ENCODE data around the gene HOTAIR. TPM values are rescaled to one million over a fixed set of nuclear protein-coding genes. Genes with fewer than 3 reads are reported as not detected.
A peak's percentile ranks its signal among the peaks of the same experiment; 100 is the strongest.

Gene HOTAIR
- total RNA-seq, 1 experiment from 2014 or later, result 5.5 TPM

DNA sequence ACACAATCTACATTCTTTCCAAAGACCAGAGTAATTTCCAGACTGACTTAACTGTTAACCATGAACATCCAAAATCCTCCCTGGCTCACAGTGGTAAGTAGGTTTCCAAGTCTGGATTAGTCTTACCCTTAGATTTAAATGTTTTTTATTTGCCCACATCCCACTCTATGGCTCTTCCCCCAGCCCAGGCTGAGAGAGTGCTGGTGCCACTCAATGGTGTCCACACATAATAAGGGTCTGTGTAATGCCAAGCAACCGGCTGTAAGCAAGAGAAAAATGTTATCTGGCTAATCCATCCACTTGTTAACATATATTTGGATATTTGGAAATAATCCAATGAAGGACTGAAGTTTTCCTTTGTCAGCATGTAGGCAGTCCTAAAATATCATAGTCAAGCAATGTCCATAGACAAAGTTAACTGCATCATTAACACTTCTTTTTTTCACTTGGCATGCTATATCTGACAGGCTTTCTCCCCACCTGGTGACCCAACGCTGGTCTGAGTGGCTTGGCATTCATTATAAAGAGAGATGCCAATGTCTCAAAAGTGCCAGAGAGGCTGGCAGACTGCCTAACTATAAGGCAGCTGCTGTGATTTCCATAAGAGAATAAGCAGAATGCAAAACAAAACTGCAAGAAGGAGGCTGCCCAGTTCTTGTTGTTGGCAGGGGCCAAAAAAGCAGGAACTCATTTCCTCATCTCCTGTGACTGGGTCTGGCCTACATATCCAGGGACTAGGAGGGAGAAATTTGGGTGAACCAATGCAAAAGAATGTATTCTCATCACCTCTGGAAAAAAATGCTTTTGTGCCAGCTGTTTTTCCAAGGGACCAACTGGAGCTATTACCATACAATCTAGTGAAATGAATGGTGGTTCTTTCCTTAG, 50.0 kb downstream of the HOTAIR start:
- peaks cover 34% of the 10 kb centered on the region for H3K27me3 ChIP-seq (replicated peaks; ENCODE audit: insufficient read depth, low read depth, low read length, poor library complexity)
- CTCF ChIA-PET, result no interaction called here

DNA sequence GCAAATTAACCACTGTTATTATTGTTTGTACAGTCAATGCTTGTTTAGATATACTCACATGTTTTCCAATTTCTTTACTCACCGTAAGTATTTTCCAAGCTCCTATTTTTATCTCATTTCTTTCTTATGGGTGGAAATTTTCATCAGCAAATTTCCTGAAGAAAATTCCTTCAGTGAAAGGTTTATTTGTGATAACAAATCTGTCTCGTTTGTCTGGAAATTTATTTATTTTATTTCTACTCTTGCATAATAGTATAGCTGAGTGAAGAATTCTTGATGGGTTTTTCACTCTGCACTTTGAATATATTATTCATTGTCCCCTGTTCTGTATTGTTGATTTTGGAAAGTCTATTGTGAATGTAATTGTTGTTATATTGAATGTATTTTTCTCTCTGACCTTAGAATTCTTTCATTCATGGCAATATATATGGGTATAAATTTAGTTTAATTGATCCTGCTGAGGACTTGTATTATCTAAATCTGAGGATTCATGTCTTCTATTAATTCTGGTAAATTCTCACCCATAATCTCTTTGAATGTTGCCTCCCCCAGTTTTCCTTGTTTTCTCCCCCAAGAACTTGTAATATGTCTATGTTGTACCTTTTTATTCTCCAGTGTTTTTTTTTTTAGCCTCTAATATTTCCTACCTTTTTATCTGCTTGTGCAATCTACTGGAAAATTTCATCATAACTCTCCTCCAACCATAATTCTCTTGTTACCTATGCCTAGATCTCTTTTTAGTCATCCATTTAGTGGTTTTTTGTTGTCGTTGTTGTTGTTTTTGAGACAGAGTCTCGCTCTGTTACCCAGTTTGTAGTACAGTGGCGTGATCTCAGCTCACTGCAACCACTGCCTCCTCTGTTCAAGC, 57.7 kb downstream of the HOTAIR start:
- H3K4me1 ChIP-seq (ENCODE audit: insufficient read depth, low read length, poor library complexity, severe bottlenecking), result no peaks in the 10 kb centered on the region
- no peaks in the 10 kb centered on the region for H3K27me3 ChIP-seq (replicated peaks; ENCODE audit: insufficient read depth, low read depth, low read length, poor library complexity)
- ChIA-PET POLR2A (ENCODE audit: low non-redundant PET) (interaction anchor here (0.7 kb wide), 1 partner anchor 407 kb away, joined by 3 read pairs; no protein-coding TSS in a partner anchor), CTCF (no interaction called here)
- H3K36me3 ChIP-seq (ENCODE audit: insufficient read depth, low read length, poor library complexity, severe bottlenecking), result no peaks in the 10 kb centered on the region
- intact Hi-C loops (cut with micrococcal nuclease; ENCODE audit: unreplicated experiment), result no loop called here
- TF ChIP-seq EZH2 (IDR thresholded peaks at IDR 0.05; ENCODE audit: borderline replicate concordance, low read depth, low read length, poor library complexity, severe bottlenecking), result no peak
- TF ChIP-seq, protein P1, sequence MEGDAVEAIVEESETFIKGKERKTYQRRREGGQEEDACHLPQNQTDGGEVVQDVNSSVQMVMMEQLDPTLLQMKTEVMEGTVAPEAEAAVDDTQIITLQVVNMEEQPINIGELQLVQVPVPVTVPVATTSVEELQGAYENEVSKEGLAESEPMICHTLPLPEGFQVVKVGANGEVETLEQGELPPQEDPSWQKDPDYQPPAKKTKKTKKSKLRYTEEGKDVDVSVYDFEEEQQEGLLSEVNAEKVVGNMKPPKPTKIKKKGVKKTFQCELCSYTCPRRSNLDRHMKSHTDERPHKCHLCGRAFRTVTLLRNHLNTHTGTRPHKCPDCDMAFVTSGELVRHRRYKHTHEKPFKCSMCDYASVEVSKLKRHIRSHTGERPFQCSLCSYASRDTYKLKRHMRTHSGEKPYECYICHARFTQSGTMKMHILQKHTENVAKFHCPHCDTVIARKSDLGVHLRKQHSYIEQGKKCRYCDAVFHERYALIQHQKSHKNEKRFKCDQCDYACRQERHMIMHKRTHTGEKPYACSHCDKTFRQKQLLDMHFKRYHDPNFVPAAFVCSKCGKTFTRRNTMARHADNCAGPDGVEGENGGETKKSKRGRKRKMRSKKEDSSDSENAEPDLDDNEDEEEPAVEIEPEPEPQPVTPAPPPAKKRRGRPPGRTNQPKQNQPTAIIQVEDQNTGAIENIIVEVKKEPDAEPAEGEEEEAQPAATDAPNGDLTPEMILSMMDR (conservative IDR thresholded peaks at IDR 0.05; ENCODE audit: low read depth, low read length), result no peak
- no TSS peak for BruUV-seq (replicated peaks)
- no peak overlapping the region for H3K4me3 ChIP-seq (ENCODE audit: low read depth, low read length, poor library complexity, severe bottlenecking)
- H3K9me3 ChIP-seq (ENCODE audit: low read depth, low read length, poor library complexity, severe bottlenecking), result no peaks in the 10 kb centered on the region
- DNase-seq (ENCODE audit: low spot score), result no peak
- H3K27ac ChIP-seq (ENCODE audit: low read depth, low read length, poor library complexity, severe bottlenecking), result no peak overlapping the region

More for the DNA sequence above, 50.0 kb downstream of the HOTAIR start:
- Histone ChIP-seq H3K36me3 (ENCODE audit: insufficient read depth, low read length, poor library complexity, severe bottlenecking) (no peaks in the 10 kb centered on the region), H3K4me1 (ENCODE audit: insufficient read depth, low read length, poor library complexity, severe bottlenecking) (no peaks in the 10 kb centered on the region), H3K9me3 (ENCODE audit: low read depth, low read length, poor library complexity, severe bottlenecking) (no peaks in the 10 kb centered on the region), H3K27ac (ENCODE audit: low read depth, low read length, poor library complexity, severe bottlenecking) (no peak overlapping the region), H3K4me3 (ENCODE audit: low read depth, low read length, poor library complexity, severe bottlenecking) (no peak overlapping the region)
- intact Hi-C loops (cut with micrococcal nuclease; ENCODE audit: unreplicated experiment), result no loop called here
- TF ChIP-seq, protein P1 (conservative IDR thresholded peaks at IDR 0.05; ENCODE audit: low read depth, low read length), result no peak
- TF ChIP-seq EZH2 (IDR thresholded peaks at IDR 0.05; ENCODE audit: borderline replicate concordance, low read depth, low read length, poor library complexity, severe bottlenecking), result no peak
- POLR2A ChIA-PET (ENCODE audit: low non-redundant PET), result no interaction called here
- no TSS peak for BruUV-seq (replicated peaks)
- DNase-seq (ENCODE audit: low spot score), result no peak

Small RNA genes lying within 50 kb of the gene (microRNA-seq; reads per million reads assigned to microRNA genes)
- 1,062 reads per million, percentile 81 among the genes with 10 or more reads in this experiment for gene MIR196A2

Other genes with a start within 250 kb of the HOTAIR start
- gene CALCOCO1, start 247.5 kb downstream of the HOTAIR start, total RNA-seq (2021), result 16.8 and 34.0 TPM in 2 replicates
- not detected in 2 replicates for gene CISTR, start 223.0 kb downstream of the HOTAIR start, total RNA-seq (2021)
- 10.1 and 10.7 TPM in 2 replicates for gene HOXC13, start 36.1 kb downstream of the HOTAIR start, total RNA-seq (2021)
- 4.6 and 6.1 TPM in 2 replicates for gene HOXC12, start 20.1 kb downstream of the HOTAIR start, total RNA-seq (2021)
- 5.7 and 7.0 TPM in 2 replicates for gene HOXC11, start 1.8 kb downstream of the HOTAIR start, total RNA-seq (2021)
- gene HOXC10, start 10.2 kb upstream of the HOTAIR start, total RNA-seq (2021), result 27.8 and 30.4 TPM in 2 replicates
- gene HOXC9, start 25.2 kb upstream of the HOTAIR start, total RNA-seq (2021), result 21.1 and 22.3 TPM in 2 replicates
- 10.9 and 11.1 TPM in 2 replicates for gene HOXC8, start 34.0 kb upstream of the HOTAIR start, total RNA-seq (2021)
- gene HOXC6, start 53.5 kb upstream of the HOTAIR start, total RNA-seq (2021), result 20.8 and 22.3 TPM in 2 replicates
- 1.6 and 1.9 TPM in 2 replicates for gene HOXC5, start 58.1 kb upstream of the HOTAIR start, total RNA-seq (2021)
- gene HOXC4, start 78.9 kb upstream of the HOTAIR start, total RNA-seq (2021), result 9.6 and 9.8 TPM in 2 replicates
- 27.7 and 32.8 TPM in 2 replicates for gene SMUG1, start 214.0 kb upstream of the HOTAIR start, total RNA-seq (2021)